IMR-90 (cell line): ENCODE measurements around the gene SGTB. TPM values are rescaled to one million over a fixed set of nuclear protein-coding genes. Genes with fewer than 3 reads are reported as not detected.

Experiments
- ATAC-seq: fragments of 200-7000 bp; cut with Tn5 transposase; 2 replicates; pipeline ENCODE4 v1.9.1; 2020; ENCODE audit warnings: low read depth, mild to moderate bottlenecking, moderate library complexity
- BruUV-seq: library from RNA; stranded (reverse); fragments of 400-500 nt; replicated peaks from 2 replicates; lab custom pipeline; 2021; lab: Mats Ljungman, UMichigan
- CTCF ChIA-PET: fragments of 300-600 bp; formaldehyde crosslinking; extraction: SDS; loops from one replicate; lab custom pipeline; 2021; ENCODE audit warnings: antibody characterized with exemption; lab: Yijun Ruan, JAX
- POLR2A ChIA-PET: fragments of 300-600 bp; sonication (Branson Sonifier 250); formaldehyde crosslinking; loops from one replicate; lab custom pipeline; 2022; ENCODE audit warnings: antibody characterized with exemption; ENCODE audit not compliant: unreplicated experiment; lab: Charles Lee
- DNase-seq: peaks from one replicate; pipeline ENCODE4 v3.0.0; 2013
- H2AFZ ChIP-seq: replicated peaks from 2 replicates; pipeline ENCODE3; 2013; ENCODE audit warnings: low read length, mild to moderate bottlenecking; ENCODE audit not compliant: poor library complexity
- H2AK5ac ChIP-seq: 2 replicates; pipeline ENCODE4 v1.6.1; 2013; ENCODE audit warnings: low read depth, low read length, inconsistent platforms
- H2AK9ac ChIP-seq: replicated peaks from 2 replicates; pipeline ENCODE3; 2013; ENCODE audit warnings: mild to moderate bottlenecking, low read depth, low read length, moderate library complexity; ENCODE audit not compliant: poor library complexity
- H2BK120ac ChIP-seq: 2 replicates; pipeline ENCODE4 v1.6.1; 2013; ENCODE audit warnings: low read depth, low read length, inconsistent platforms
- H2BK15ac ChIP-seq: 3 replicates; pipeline ENCODE4 v1.6.1; 2013; ENCODE audit warnings: low read depth, low read length, inconsistent platforms
- H2BK20ac ChIP-seq: 2 replicates; pipeline ENCODE4 v1.6.1; 2013; ENCODE audit warnings: low read depth, mild to moderate bottlenecking, inconsistent platforms, low read length, moderate library complexity
- H2BK5ac ChIP-seq: 2 replicates; pipeline ENCODE4 v1.6.1; 2013; ENCODE audit warnings: mild to moderate bottlenecking, low read depth, low read length, inconsistent platforms; ENCODE audit not compliant: poor library complexity, severe bottlenecking
- H3K14ac ChIP-seq: replicated peaks from 2 replicates; pipeline ENCODE4 v1.6.1; 2013; ENCODE audit warnings: low read depth, low read length, inconsistent platforms
- H3K18ac ChIP-seq: 2 replicates; pipeline ENCODE4 v1.6.1; 2013; ENCODE audit warnings: low read depth, low read length, control low read depth
- H3K23ac ChIP-seq: 2 replicates; pipeline ENCODE4 v1.6.1; 2013; ENCODE audit warnings: low read depth, low read length, inconsistent platforms
- H3K27ac ChIP-seq: 2 replicates; pipeline ENCODE4 v1.5.1; 2013; ENCODE audit warnings: mild to moderate bottlenecking, control low read depth, low read length; ENCODE audit not compliant: insufficient read depth
- H3K27me3 ChIP-seq: 2 replicates; pipeline ENCODE4 v1.6.1; 2013; ENCODE audit warnings: low read length; ENCODE audit not compliant: control insufficient read depth, insufficient read depth
- H3K36me3 ChIP-seq: 2 replicates; pipeline ENCODE4 v1.6.1; 2013; ENCODE audit warnings: low read length, mixed read lengths; ENCODE audit not compliant: control insufficient read depth, insufficient read depth
- H3K4ac ChIP-seq: 2 replicates; pipeline ENCODE4 v1.6.1; 2013; ENCODE audit warnings: low read depth, low read length, inconsistent platforms
- H3K4me1 ChIP-seq: 2 replicates; pipeline ENCODE4 v1.6.1; 2013; ENCODE audit warnings: low read length, mixed read lengths; ENCODE audit not compliant: control insufficient read depth, insufficient read depth
- H3K4me2 ChIP-seq: 2 replicates; pipeline ENCODE4 v1.6.1; 2013; ENCODE audit warnings: low read depth, mild to moderate bottlenecking, control low read depth, low read length, moderate library complexity
- H3K4me3 ChIP-seq: 2 replicates; pipeline ENCODE4 v1.5.1; 2013; ENCODE audit warnings: low read depth, mild to moderate bottlenecking, control low read depth, low read length, moderate library complexity; ENCODE audit not compliant: insufficient read depth
- H3K56ac ChIP-seq: 2 replicates; pipeline ENCODE4 v1.6.1; 2013; ENCODE audit warnings: low read length, inconsistent platforms; ENCODE audit not compliant: insufficient read depth; ENCODE audit errors: extremely low read depth
- H3K79me1 ChIP-seq, 2 experiments: 2 replicates each; pipeline ENCODE4 v1.6.1; 2013; ENCODE audit warnings: low read length in 2 of 2, inconsistent platforms in 1 of 2, low read depth in 1 of 2
- H3K9ac ChIP-seq: 2 replicates; pipeline ENCODE4 v1.6.1; 2013; ENCODE audit warnings: low read depth, low read length, control low read depth
- H3K9me1 ChIP-seq: 2 replicates; pipeline ENCODE4 v1.6.1; 2013; ENCODE audit warnings: low read length, inconsistent platforms; ENCODE audit not compliant: insufficient read depth
- H3K9me3 ChIP-seq: 2 replicates; pipeline ENCODE4 v1.6.1; 2013; ENCODE audit warnings: low read length; ENCODE audit not compliant: control insufficient read depth, insufficient read depth
- H4K20me1 ChIP-seq: 2 replicates; pipeline ENCODE4 v1.6.1; 2013; ENCODE audit warnings: low read length, inconsistent platforms; ENCODE audit not compliant: insufficient read depth
- H4K5ac ChIP-seq: 2 replicates; pipeline ENCODE4 v1.6.1; 2013; ENCODE audit warnings: mild to moderate bottlenecking, low read depth, low read length, control low read depth
- H4K8ac ChIP-seq, 2 experiments: 2 replicates each; pipeline ENCODE4 v1.6.1; 2013; ENCODE audit warnings: low read depth in 2 of 2, low read length in 2 of 2, control low read depth in 1 of 2, inconsistent platforms in 1 of 2
- H4K91ac ChIP-seq: 2 replicates; pipeline ENCODE4 v1.6.1; 2013; ENCODE audit warnings: low read depth, low read length, inconsistent platforms; ENCODE audit not compliant: insufficient read depth
- BHLHE40 ChIP-seq: fragments of 150-350 bp; IDR thresholded peaks from 2 replicates; pipeline ENCODE4 v1.6.1; 2016; ENCODE audit warnings: mild to moderate bottlenecking, low read depth, low read length
- CEBPB ChIP-seq: IDR thresholded peaks from 2 replicates; pipeline ENCODE4 v1.6.1; 2012; ENCODE audit warnings: low read depth, low read length, improper control_type of control experiment
- CHD1 ChIP-seq: IDR thresholded peaks from 2 replicates; pipeline ENCODE4 v1.6.1; 2012; ENCODE audit warnings: low read depth, low read length, improper control_type of control experiment
- CTCF ChIP-seq: conservative IDR thresholded peaks from 2 replicates; pipeline ENCODE4 v1.5.1; 2012; ENCODE audit warnings: mild to moderate bottlenecking, low read depth, low read length, improper control_type of control experiment
- ELK1 ChIP-seq: fragments of 150-350 bp; IDR thresholded peaks from 2 replicates; pipeline ENCODE4 v1.6.1; 2016; ENCODE audit warnings: low read depth, mild to moderate bottlenecking, low read length, moderate library complexity, borderline replicate concordance
- FOS ChIP-seq: fragments of 150-350 bp; IDR thresholded peaks from 2 replicates; pipeline ENCODE4 v1.6.1; 2016; ENCODE audit warnings: low read depth, low read length
- MAFK ChIP-seq: IDR thresholded peaks from 2 replicates; pipeline ENCODE4 v1.6.1; 2012; ENCODE audit warnings: low read depth, low read length, improper control_type of control experiment
- MAZ ChIP-seq: IDR thresholded peaks from 2 replicates; pipeline ENCODE4 v1.6.1; 2012; ENCODE audit warnings: low read depth, mild to moderate bottlenecking, low read length, improper control_type of control experiment, moderate library complexity, borderline replicate concordance
- MXI1 ChIP-seq: IDR thresholded peaks from 2 replicates; pipeline ENCODE4 v1.6.1; 2012; ENCODE audit warnings: low read depth, mild to moderate bottlenecking, low read length, moderate library complexity, borderline replicate concordance
- NFE2L2 ChIP-seq: fragments of 150-350 bp; IDR thresholded peaks from 2 replicates; pipeline ENCODE4 v1.6.1; 2016; ENCODE audit warnings: low read depth, mild to moderate bottlenecking, low read length
- POLR2A ChIP-seq: IDR thresholded peaks from 2 replicates; pipeline ENCODE4 v1.6.1; 2012; ENCODE audit warnings: mild to moderate bottlenecking, low read depth, low read length
- RAD21 ChIP-seq: IDR thresholded peaks from 2 replicates; pipeline ENCODE4 v1.6.1; 2012; ENCODE audit warnings: low read length, improper control_type of control experiment
- RCOR1 ChIP-seq: IDR thresholded peaks from 2 replicates; pipeline ENCODE4 v1.6.1; 2012; ENCODE audit warnings: mild to moderate bottlenecking, low read length, improper control_type of control experiment; ENCODE audit not compliant: insufficient replicate concordance
- RFX5 ChIP-seq: IDR thresholded peaks from 2 replicates; pipeline ENCODE4 v1.8.0; 2012; ENCODE audit warnings: low read depth, mild to moderate bottlenecking, low read length, moderate library complexity
- SMC3 ChIP-seq: fragments of 150-350 bp; IDR thresholded peaks from 2 replicates; pipeline ENCODE4 v1.6.1; 2016; ENCODE audit warnings: low read depth, mild to moderate bottlenecking, antibody characterized with exemption, low read length, moderate library complexity
- USF2 ChIP-seq: fragments of 150-350 bp; IDR thresholded peaks from 2 replicates; pipeline ENCODE4 v1.6.1; 2017; ENCODE audit warnings: mild to moderate bottlenecking, antibody characterized with exemption, low read length, low read depth
- dilution Hi-C: fragments of 300-500 bp; cut with HindIII; formaldehyde crosslinking; loops from one replicate; pipeline ENCODE4 v1.14.3; 2018; ENCODE audit warnings: low sequenced_read_pairs; ENCODE audit not compliant: unreplicated experiment
- in situ Hi-C: fragments of 300-500 bp; cut with MboI; formaldehyde crosslinking; loops from 3 replicates; pipeline ENCODE4 v1.14.3; 2019; ENCODE audit warnings: low sequenced_read_pairs, inconsistent platforms, mixed read lengths
- intact Hi-C: fragments of 100-400 bp; cut with micrococcal nuclease; formaldehyde crosslinking; loops from 2 replicates; pipeline ENCODE4 v1.10.0; 2022
- polyA plus RNA-seq, 3 experiments: library from polyadenylated mRNA; depleted of rRNA; stranded (reverse); fragments of >200 nt; gene quantifications; 2 replicates each; pipeline ENCODE4 v1.2.3, GENCODE V29; 2012; ENCODE audit warnings: low replicate concordance in 1 of 3
- total RNA-seq: library from RNA; depleted of rRNA; stranded (reverse); fragments of >200 nt; gene quantifications from 2 replicates; pipeline ENCODE4 v1.2.3, GENCODE V29; 2012

Gene SGTB
- total and polyA plus RNA-seq, 2 of the 4 experiments (the other 2 are of a cell fraction) = 7.5 to 15.1 TPM

- BruUV-seq = no TSS peak
- no peak overlapping the region for H3K14ac ChIP-seq
- H2AFZ ChIP-seq = no peak overlapping the region
- dilution Hi-C loops = no loop called here
- intact Hi-C loops = no loop called here
- H2BK20ac ChIP-seq = no peak overlapping the region
- no peak overlapping the region for H3K4ac ChIP-seq
- ChIA-PET POLR2A (no interaction called here), CTCF (no interaction called here)
- peaks cover 3% of the 10 kb centered on the region for H3K36me3 ChIP-seq
- no peak overlapping the region for H4K8ac ChIP-seq
- H3K4me1 ChIP-seq = no peaks in the 10 kb centered on the region; the same call in 1 of the 2 replicates
- H2BK15ac ChIP-seq = no peak overlapping the region
- no peaks in the 10 kb centered on the region for H3K9me3 ChIP-seq
- no peak overlapping the region for H3K27ac ChIP-seq
- H3K4me2 ChIP-seq = no peak overlapping the region
- DNase-seq (no peak), ATAC-seq (no peak)
- in situ Hi-C loops = no loop called here
- no peak overlapping the region for H3K18ac ChIP-seq
- no peak overlapping the region for H3K9ac ChIP-seq
- H3K56ac ChIP-seq = no peak overlapping the region
- no peak overlapping the region for H4K5ac ChIP-seq
- no peak overlapping the region for H4K91ac ChIP-seq
- no peaks in the 10 kb centered on the region for H3K27me3 ChIP-seq
- no peak for TF ChIP-seq SMC3
- TF ChIP-seq RAD21 = no peak
- TF ChIP-seq NFE2L2 = no peak
- TF ChIP-seq RCOR1 = no peak
- TF ChIP-seq RFX5 = no peak
- TF ChIP-seq MXI1 = no peak
- TF ChIP-seq CHD1 = no peak
- no peak for TF ChIP-seq MAFK
- no peak for TF ChIP-seq CTCF
- no peak for TF ChIP-seq USF2
- no peak for TF ChIP-seq ELK1
- no peak for TF ChIP-seq POLR2A
- no peak for TF ChIP-seq MAZ
- no peak for TF ChIP-seq BHLHE40
- no peak for TF ChIP-seq FOS
- TF ChIP-seq CEBPB = no peak
- no peak overlapping the region for H3K23ac ChIP-seq
- no peak overlapping the region for H2AK5ac ChIP-seq
- no peaks in the 10 kb centered on the region for H3K9me1 ChIP-seq
- no peaks in the 10 kb centered on the region; a peak in 1 of 4 replicates for H3K79me1 ChIP-seq
- H2BK5ac ChIP-seq = no peak overlapping the region
- H2AK9ac ChIP-seq = no peak overlapping the region
- H2BK120ac ChIP-seq = no peak overlapping the region
- no peak overlapping the region for H3K4me3 ChIP-seq
- no peaks in the 10 kb centered on the region for H4K20me1 ChIP-seq
These were observed 74.0 kb downstream of the SGTB start for GRCh38 chr5:65647941-65648340.
